ENCODE results near the gene ZNF746. TPM values are rescaled to one million over a fixed set of nuclear protein-coding genes. Genes with fewer than 3 reads are reported as not detected.

Gene ZNF746
- total RNA-seq: 10 to 100 TPM; 18.3 to 19.2 TPM

GRCh38 chr7:149497467-149498261 is at the start of gene ZNF746:
Gene ZNF746, minus strand, starts transcription at chr7:149497809. Its CDS starts 273 bp downstream, at chr7:149497536.
- POLR2A ChIA-PET: no interaction called here
- CTCF ChIA-PET: no interaction called here

GRCh38 chr7:149547126-149547525 is 49.5 kb upstream of the ZNF746 start:
- ChIA-PET CTCF (no interaction called here), POLR2A (no interaction called here)

- POLR2A ChIA-PET: no interaction called here
- CTCF ChIA-PET: no interaction called here
Observed at GRCh38 chr7:149546331-149546730, 48.7 kb upstream of the ZNF746 start.

- ChIA-PET CTCF (no interaction called here), POLR2A (interaction anchor here (0.5 kb wide), 1 partner anchor 117 kb away, joined by 3 read pairs; no protein-coding TSS in a partner anchor)
Observed at GRCh38 chr7:149544028-149544427, 46.4 kb upstream of the ZNF746 start.

GRCh38 chr7:149532654-149533053 is 35.0 kb upstream of the ZNF746 start:
- ChIA-PET POLR2A (no interaction called here), CTCF (no interaction called here)

- ChIA-PET CTCF (no interaction called here), POLR2A (no interaction called here)
Observed at GRCh38 chr7:149529136-149529718, 31.6 kb upstream of the ZNF746 start.

GRCh38 chr7:149527414-149527813 is 29.8 kb upstream of the ZNF746 start:
- ChIA-PET POLR2A (no interaction called here), CTCF (interaction anchor here (0.8 kb wide), 1 partner anchor 135 kb away, joined by 5 read pairs; no protein-coding TSS in a partner anchor)

GRCh38 chr7:149525280-149525679 is 27.7 kb upstream of the ZNF746 start:
- ChIA-PET CTCF (no interaction called here), POLR2A (no interaction called here)

- CTCF ChIA-PET: no interaction called here
- POLR2A ChIA-PET: no interaction called here
Observed at GRCh38 chr7:149524394-149524793, 26.8 kb upstream of the ZNF746 start.

GRCh38 chr7:149510248-149510647 is 12.6 kb upstream of the ZNF746 start:
- POLR2A ChIA-PET: no interaction called here
- CTCF ChIA-PET: no interaction called here

- POLR2A ChIA-PET: no interaction called here
Observed at GRCh38 chr7:149509774-149510173, 12.2 kb upstream of the ZNF746 start.

GRCh38 chr7:149505551-149505950 is 7.9 kb upstream of the ZNF746 start:
- POLR2A ChIA-PET: no interaction called here

More at GRCh38 chr7:149509774-149510173, 12.2 kb upstream of the ZNF746 start:
- CTCF ChIA-PET: no interaction called here

GRCh38 chr7:149501651-149502050 is 4.0 kb upstream of the ZNF746 start:
- POLR2A ChIA-PET: no interaction called here
- CTCF ChIA-PET: no interaction called here

More at GRCh38 chr7:149505551-149505950, 7.9 kb upstream of the ZNF746 start:
- CTCF ChIA-PET: no interaction called here

- POLR2A ChIA-PET: no interaction called here
- CTCF ChIA-PET: interaction anchor here (1.1 kb wide), 1 partner anchor 239 kb away, joined by 5 read pairs; the partner anchor contains the start of gene ZNF783
Observed at GRCh38 chr7:149500910-149501309, 3.3 kb upstream of the ZNF746 start.

GRCh38 chr7:149500201-149500600 is 2.6 kb upstream of the ZNF746 start:
- CTCF ChIA-PET: interaction anchor here (1.1 kb wide), 1 partner anchor 238 kb away, joined by 5 read pairs; the partner anchor contains the start of gene ZNF783
- POLR2A ChIA-PET: no interaction called here

- POLR2A ChIA-PET: no interaction called here
- CTCF ChIA-PET: no interaction called here
Observed at GRCh38 chr7:149498811-149499210, 1.2 kb upstream of the ZNF746 start.

- CTCF ChIA-PET: interaction anchor here (1.0 to 2.0 kb wide), 3 partner anchors 75 to 349 kb away, joined by 3 to 6 read pairs (median 4); partner anchors contain the start of gene ZNF398
- POLR2A ChIA-PET: no interaction called here
Observed at GRCh38 chr7:149496642-149497391, 792 bp downstream of the ZNF746 start.

GRCh38 chr7:149495785-149496641 is 1.6 kb downstream of the ZNF746 start:
- ChIA-PET POLR2A (interaction anchor here (0.6 kb wide), 1 partner anchor 347 kb away, joined by 3 read pairs; no protein-coding TSS in a partner anchor), CTCF (interaction anchor here (0.6 to 2.0 kb wide), 4 partner anchors 74 to 348 kb away, joined by 3 to 6 read pairs (median 4); partner anchors contain the start of genes ZNF398 and ZNF783)

GRCh38 chr7:149494738-149495368 is 2.8 kb downstream of the ZNF746 start:
- CTCF ChIA-PET: interaction anchor here (2.0 kb wide), 1 partner anchor 130 kb away, joined by 6 read pairs; no protein-coding TSS in a partner anchor
- POLR2A ChIA-PET: no interaction called here

Measured in activated CD8-positive, alpha-beta memory T cell treated with anti-CD3 and anti-CD28 coated beads for 36 hours (primary cell).